Stimulated activated CD4-positive, alpha-beta T cell treated with anti-CD3 and anti-CD28 coated beads, Interleukin-4, amount 100 ng/mL, for 48 hours (primary cell): ENCODE measurements around the gene TMEM123.

Experiments
- DNase-seq, 2 donors: peaks; one replicate each; pipeline ENCODE4 v3.0.0-alpha.2; 2020; ENCODE audit warnings: low read depth in 2 of 2

TMEM123 gene

GRCh38 chr11:102367364-102367763 is 85.2 kb downstream of the TMEM123 start:
- DNase-seq = no peak

DNA sequence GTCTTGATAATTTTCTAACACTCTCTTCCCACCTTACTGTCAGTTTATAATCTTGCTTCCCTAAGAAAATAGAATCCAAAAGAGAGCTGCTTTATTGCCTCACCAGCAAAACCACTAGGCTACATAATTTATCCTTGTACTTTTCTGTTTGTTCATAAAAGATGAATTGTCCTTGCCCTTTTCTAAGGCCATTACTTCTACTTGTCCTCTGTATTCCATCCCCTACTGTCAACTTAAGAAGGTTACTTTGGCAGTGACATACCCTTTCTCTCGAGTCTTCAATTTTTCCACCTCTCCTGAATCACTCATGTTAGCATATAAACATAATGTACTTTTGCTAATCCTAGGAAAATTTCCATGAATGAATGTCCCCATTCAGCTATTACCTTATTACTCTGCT is 87.6 kb downstream of the TMEM123 start:
- DNase-seq = no peak

GRCh38 chr11:102361086-102362031 is 91.2 kb downstream of the TMEM123 start:
- no peak for DNase-seq

DNA sequence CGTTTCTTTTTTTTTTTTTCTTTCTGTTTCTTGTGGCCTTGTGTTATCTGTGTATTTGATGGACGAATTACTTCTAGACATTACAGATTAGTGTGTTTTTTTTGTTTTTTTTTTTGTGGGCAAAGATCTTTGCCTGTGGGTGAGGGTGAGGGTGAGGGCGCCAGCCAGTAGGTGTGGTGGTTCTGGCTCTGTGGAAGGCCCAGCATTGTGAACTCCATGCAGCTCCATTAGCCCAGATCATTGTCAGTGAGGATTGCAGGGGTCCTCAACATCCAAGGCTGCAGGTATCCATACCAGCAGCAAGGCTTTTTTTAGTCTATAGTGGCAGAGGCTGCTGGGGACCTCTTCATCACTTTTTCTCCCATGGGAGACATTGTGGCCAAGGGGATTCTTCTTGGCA is 91.9 kb downstream of the TMEM123 start:
- no peak for DNase-seq

- DNase-seq = no peak
Observed at GRCh38 chr11:102359372-102359771, 93.2 kb downstream of the TMEM123 start.

DNA sequence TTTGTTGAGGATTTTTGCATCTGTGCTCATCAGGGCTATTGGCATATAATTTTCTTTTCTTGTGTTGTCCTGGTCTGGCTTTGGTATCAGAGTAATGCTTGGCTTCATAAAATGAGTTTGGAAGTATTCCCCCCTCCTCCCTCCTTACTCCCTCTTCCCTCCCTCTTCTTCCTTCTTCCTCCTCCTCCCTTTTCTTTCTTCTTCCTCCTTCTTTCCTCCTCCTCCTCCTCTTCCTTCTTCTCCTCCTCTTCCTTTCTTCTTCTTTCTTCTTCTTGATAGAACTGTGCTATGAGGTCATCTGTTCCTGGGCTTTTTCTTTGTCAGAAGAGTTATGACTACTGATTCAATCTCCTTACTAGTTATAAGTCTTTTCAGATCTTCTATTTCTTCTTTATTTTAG is 95.4 kb downstream of the TMEM123 start:
- DNase-seq = no peak

DNA sequence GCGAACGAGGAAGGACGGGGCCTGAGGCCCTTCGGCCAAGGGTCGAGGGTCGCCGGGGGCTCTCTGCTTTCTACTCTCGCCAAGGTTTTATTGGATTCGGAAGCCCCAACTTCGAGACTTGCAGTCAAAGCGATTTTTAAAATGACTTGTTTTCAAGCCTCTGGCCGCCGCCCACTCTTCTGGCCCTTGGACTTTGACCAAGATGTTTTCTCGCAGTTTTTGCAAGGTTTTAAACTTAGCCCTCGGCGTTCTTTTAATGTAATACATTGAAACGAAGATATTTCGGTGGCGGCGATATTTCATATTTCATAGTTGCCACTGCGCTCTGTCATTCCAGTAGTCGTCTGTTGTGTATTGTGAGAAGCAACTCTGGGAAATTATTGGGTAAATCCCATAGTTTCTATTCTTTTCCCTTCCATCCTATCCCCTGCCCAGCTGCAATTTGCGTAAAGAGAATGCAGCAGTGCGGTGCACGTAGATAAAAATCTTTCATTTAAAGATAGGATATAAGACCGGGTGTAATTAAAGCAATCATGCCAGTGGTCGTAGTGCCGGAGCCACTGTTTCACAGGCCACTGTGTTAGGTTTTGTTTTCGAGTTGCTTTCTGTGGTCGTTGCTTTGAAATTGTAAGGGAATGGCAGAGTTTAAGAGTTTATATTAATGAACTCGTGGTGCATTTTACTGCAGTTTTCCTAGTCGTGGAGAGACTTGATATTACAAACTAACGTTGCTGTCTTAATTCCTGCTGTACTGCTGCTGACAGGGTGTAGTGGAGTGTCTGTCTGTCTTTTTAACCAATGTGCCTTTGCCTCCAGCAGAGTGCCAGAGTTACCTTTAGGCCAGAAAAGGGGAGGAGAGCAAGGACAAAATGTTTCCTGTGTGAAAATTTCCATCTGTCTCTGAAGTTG is 104.8 kb downstream of the TMEM123 start:
- no peak for DNase-seq

GRCh38 chr11:102346748-102347461 is 105.7 kb downstream of the TMEM123 start, which contains the start of gene BIRC2:
Gene BIRC2, plus strand, starts transcription at chr11:102347214. Its CDS starts 2,641 bp downstream, at chr11:102349855.
- peak; percentile 96 for DNase-seq

- no peak for DNase-seq
Observed at GRCh38 chr11:102346456-102346747, 106.2 kb downstream of the TMEM123 start.
